Neural cell (in vitro differentiated cells): ENCODE measurements around the gene USP37.

ENCODE experiments used
- EP300 ChIP-seq: fragments of 450-650 bp; conservative IDR thresholded peaks from 2 replicates; pipeline ENCODE4 v1.6.1; 2014; ENCODE audit warnings: antibody characterized with exemption, mild to moderate bottlenecking, moderate library complexity; ENCODE audit not compliant: poor library complexity, severe bottlenecking
- EZH2 ChIP-seq: fragments of 200-600, 300-800 bp; shearing (Covaris generic), sonication (generic); IDR thresholded peaks from 2 replicates; pipeline ENCODE4 v1.6.1; 2014; ENCODE audit warnings: antibody characterized with exemption, low read length, borderline replicate concordance, mild to moderate bottlenecking; ENCODE audit not compliant: insufficient read depth, poor library complexity, severe bottlenecking
- RAD21 ChIP-seq: fragments of 450-650 bp; conservative IDR thresholded peaks from 2 replicates; pipeline ENCODE4 v1.6.1; 2014; ENCODE audit warnings: antibody characterized with exemption, mild to moderate bottlenecking, moderate library complexity
- TF ChIP-seq, protein P1 (sequence below): fragments of 450-650 bp; IDR thresholded peaks from 2 replicates; pipeline ENCODE4 v1.5.1; 2014; ENCODE audit warnings: antibody characterized with exemption, mild to moderate bottlenecking, moderate library complexity; ENCODE audit not compliant: poor library complexity, severe bottlenecking
- TF ChIP-seq, protein P2 (sequence below): IDR thresholded peaks from 2 replicates; pipeline ENCODE4 v1.6.1; 2012; ENCODE audit warnings: borderline replicate concordance

DNA sequence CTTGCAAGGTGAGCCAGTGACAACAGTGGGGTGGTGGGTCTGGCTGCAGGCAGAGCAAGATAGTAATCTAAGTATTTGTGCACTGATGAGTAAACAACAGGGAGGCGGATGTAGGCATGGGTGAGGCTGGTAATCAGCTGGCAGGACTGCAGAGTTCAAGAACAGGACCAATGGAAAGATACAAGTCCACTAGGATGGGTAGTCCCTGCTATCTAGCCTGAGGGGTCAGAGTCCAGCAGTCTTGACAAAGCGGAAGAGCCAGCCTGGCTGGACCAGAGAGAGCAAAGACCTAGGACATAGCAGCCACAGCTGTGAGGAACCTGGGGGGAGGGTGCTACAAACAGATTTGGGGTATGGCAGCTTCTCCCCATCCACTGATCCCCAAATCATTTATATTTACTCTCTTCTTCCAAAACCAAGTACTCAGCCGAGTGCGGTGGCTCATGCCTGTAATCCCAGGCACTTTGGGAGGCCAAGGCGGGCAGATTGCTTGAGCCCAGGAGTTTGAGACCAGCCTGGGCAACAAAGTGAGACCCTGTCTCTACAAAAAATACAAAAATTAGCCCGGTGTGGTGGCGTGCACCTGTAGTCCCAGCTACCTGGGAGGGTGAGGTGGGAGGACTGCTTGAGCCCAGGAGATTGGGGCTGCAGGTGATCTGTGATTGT is 123.3 kb downstream of the USP37 start:
- TF ChIP-seq, protein P1, sequence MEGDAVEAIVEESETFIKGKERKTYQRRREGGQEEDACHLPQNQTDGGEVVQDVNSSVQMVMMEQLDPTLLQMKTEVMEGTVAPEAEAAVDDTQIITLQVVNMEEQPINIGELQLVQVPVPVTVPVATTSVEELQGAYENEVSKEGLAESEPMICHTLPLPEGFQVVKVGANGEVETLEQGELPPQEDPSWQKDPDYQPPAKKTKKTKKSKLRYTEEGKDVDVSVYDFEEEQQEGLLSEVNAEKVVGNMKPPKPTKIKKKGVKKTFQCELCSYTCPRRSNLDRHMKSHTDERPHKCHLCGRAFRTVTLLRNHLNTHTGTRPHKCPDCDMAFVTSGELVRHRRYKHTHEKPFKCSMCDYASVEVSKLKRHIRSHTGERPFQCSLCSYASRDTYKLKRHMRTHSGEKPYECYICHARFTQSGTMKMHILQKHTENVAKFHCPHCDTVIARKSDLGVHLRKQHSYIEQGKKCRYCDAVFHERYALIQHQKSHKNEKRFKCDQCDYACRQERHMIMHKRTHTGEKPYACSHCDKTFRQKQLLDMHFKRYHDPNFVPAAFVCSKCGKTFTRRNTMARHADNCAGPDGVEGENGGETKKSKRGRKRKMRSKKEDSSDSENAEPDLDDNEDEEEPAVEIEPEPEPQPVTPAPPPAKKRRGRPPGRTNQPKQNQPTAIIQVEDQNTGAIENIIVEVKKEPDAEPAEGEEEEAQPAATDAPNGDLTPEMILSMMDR = no peak
- TF ChIP-seq EP300 (no peak), EZH2 (no peak), RAD21 (no peak)
- TF ChIP-seq, protein P2, sequence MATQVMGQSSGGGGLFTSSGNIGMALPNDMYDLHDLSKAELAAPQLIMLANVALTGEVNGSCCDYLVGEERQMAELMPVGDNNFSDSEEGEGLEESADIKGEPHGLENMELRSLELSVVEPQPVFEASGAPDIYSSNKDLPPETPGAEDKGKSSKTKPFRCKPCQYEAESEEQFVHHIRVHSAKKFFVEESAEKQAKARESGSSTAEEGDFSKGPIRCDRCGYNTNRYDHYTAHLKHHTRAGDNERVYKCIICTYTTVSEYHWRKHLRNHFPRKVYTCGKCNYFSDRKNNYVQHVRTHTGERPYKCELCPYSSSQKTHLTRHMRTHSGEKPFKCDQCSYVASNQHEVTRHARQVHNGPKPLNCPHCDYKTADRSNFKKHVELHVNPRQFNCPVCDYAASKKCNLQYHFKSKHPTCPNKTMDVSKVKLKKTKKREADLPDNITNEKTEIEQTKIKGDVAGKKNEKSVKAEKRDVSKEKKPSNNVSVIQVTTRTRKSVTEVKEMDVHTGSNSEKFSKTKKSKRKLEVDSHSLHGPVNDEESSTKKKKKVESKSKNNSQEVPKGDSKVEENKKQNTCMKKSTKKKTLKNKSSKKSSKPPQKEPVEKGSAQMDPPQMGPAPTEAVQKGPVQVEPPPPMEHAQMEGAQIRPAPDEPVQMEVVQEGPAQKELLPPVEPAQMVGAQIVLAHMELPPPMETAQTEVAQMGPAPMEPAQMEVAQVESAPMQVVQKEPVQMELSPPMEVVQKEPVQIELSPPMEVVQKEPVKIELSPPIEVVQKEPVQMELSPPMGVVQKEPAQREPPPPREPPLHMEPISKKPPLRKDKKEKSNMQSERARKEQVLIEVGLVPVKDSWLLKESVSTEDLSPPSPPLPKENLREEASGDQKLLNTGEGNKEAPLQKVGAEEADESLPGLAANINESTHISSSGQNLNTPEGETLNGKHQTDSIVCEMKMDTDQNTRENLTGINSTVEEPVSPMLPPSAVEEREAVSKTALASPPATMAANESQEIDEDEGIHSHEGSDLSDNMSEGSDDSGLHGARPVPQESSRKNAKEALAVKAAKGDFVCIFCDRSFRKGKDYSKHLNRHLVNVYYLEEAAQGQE = no peak
